Measurements from ENCODE around the gene COL5A1.

DNA sequence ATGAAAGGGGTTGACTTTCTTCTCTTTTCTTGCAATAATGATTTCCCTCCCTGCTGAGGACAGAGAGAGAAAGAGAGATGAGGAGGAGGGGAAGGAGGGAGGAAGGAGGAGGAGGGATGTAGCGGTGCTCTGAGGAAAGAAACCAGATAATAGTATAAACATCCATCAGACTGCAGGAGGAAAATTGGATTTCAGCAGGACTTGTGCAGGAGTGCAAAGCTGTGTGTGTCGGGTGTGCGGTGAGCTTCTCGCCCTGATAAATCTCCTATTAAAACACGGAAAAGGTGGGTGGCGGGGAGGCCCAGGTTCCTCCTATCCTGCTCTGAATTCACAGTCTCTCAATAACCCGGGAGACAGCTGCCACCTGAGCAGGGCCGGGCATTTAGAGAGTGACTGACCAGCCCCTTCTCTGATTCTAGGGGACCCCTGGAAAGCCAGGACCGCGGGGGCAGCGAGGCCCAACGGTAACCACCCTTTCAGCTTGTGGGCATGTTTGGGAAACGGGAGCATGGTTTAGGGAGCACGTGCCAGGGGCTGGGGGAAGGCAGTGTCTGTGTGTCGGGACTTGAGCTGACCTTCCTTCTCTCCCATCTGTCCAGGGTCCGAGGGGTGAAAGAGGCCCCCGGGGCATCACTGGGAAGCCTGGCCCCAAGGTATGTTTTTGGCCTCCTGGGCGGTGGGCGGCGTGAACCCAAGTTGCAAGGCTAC is 153.2 kb downstream of the COL5A1 start:
- TF ChIP-seq, protein P1, sequence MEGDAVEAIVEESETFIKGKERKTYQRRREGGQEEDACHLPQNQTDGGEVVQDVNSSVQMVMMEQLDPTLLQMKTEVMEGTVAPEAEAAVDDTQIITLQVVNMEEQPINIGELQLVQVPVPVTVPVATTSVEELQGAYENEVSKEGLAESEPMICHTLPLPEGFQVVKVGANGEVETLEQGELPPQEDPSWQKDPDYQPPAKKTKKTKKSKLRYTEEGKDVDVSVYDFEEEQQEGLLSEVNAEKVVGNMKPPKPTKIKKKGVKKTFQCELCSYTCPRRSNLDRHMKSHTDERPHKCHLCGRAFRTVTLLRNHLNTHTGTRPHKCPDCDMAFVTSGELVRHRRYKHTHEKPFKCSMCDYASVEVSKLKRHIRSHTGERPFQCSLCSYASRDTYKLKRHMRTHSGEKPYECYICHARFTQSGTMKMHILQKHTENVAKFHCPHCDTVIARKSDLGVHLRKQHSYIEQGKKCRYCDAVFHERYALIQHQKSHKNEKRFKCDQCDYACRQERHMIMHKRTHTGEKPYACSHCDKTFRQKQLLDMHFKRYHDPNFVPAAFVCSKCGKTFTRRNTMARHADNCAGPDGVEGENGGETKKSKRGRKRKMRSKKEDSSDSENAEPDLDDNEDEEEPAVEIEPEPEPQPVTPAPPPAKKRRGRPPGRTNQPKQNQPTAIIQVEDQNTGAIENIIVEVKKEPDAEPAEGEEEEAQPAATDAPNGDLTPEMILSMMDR (IDR thresholded peaks at IDR 0.05; ENCODE audit: low read depth, low read length): no peak
- no peak for TF ChIP-seq EZH2phosphoT487 (IDR thresholded peaks at IDR 0.05; ENCODE audit: low read depth)
